Measurements from ENCODE around the gene UBIAD1. TPM values are rescaled to one million over a fixed set of nuclear protein-coding genes. Genes with fewer than 3 reads are reported as not detected.

UBIAD1 gene, protein sequence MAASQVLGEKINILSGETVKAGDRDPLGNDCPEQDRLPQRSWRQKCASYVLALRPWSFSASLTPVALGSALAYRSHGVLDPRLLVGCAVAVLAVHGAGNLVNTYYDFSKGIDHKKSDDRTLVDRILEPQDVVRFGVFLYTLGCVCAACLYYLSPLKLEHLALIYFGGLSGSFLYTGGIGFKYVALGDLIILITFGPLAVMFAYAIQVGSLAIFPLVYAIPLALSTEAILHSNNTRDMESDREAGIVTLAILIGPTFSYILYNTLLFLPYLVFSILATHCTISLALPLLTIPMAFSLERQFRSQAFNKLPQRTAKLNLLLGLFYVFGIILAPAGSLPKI
- 10.8 and 12.5 TPM in 2 replicates for total RNA-seq

DNA sequence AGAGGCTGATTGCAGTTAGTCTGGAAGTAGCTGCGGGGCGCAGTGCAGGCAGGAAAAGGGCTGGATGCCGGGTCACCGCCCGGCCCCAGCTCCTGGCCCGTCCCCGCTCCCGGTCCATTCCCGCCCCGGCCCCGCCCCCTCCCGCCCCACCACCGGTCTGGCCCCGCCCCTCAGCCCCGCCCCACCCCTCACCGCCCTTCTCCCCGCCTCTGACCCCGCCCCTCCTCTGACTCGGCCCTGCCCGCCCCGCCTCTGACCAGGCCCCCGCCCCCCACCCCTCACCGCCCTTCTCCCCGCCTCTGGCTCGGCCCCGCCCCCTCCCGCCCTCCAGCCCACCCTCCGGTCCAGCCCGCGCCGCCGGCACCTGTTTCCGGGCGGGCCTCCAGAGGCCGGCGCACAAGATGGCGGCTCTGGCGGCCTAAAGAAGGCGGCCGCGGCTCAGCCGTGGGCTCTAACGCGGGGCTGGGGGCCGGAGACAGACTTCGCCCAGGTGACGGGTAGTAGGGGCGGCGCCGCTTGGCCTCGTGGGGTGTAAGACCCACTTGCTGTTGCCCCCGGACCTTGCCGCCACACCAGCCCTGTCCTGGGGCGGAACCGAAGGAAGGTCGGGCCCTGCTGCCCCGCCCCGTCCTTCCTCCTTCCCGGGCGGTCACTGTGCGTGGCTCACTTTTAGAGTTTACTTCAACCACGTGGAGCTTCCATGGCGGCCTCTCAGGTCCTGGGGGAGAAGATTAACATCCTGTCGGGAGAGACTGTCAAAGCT is at the start of gene UBIAD1:
Gene UBIAD1, plus strand, starts transcription at position 367 of the 763 bp plus-strand sequence. Its CDS starts 334 bp downstream, at position 701.

DNA sequence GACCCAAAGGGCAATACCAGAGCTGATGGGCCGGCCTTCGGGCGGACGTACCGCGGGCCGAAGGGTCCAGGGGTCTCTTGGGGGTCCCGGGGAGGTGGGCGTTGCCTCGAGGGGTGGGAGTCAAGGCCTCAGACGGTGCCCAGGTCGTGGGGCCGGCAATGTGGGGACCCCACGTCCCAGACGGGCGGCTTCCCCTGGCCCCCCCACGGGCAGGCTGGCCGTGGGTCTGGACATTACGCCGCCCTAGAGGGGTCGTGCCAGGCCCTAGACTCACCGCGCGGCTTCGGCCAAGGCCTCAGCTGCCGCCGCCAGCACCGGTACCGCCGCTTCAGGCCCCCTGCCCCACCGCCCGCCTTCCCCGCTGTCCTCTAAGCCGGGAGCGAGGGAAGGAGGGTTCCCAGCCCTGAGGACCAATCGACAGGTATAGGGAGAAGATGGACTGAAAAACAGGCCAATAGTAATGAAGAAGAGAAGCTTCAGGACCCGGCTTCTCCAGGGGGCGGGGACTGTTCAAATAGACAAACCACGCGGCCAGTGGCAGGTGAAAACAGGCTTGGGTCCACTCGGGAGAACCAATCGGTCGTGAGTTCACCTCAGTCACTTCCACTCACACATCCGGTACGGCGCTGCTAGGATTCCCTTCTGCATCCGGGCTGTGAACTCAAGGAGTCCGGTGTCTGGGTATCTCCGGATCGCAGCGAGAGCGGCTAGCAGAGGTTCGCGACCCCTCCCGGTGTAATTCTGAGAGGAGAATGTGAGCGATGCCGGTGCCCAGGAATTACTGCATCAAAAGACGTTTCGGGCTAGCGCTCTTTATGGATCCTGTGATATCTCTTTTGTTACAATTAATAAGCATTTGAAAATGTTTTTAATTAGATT is 10.6 kb upstream of the UBIAD1 start, which contains the start of gene MTOR:
Gene MTOR, minus strand, starts transcription at position 381 of the 879 bp plus-strand sequence. CDS start 3,142 bp downstream, outside the sequence.

Other genes with a start within 250 kb of the UBIAD1 start
- gene MASP2, start 226.0 kb upstream of the UBIAD1 start, total RNA-seq, result not detected in 2 replicates
- 5.4 and 7.4 TPM in 2 replicates for gene SRM, start 213.2 kb upstream of the UBIAD1 start, total RNA-seq
- gene EXOSC10, start 173.3 kb upstream of the UBIAD1 start, total RNA-seq, result 37.8 and 45.6 TPM in 2 replicates
- gene ANGPTL7, start 83.8 kb upstream of the UBIAD1 start, total RNA-seq, result not detected in 2 replicates
- gene MTOR, start 10.6 kb upstream of the UBIAD1 start, total RNA-seq, result 43.1 and 48.4 TPM in 2 replicates
- gene DISP3, start 206.0 kb downstream of the UBIAD1 start, total RNA-seq, result 0.09 and 0.11 TPM in 2 replicates